ENCODE measurements around the gene NCEH1. TPM values are rescaled to one million over a fixed set of nuclear protein-coding genes. Genes with fewer than 3 reads are reported as not detected.

Gene NCEH1
- total and polyA plus RNA-seq, 2 of the 13 experiments (the other 11 are each of a cell fraction or from before 2014, with no cell fraction given), result 12.9 to 21.4 TPM

GRCh38 chr3:172616031-172616461 is 94.8 kb downstream of the NCEH1 start:
- intact Hi-C loops (cut with micrococcal nuclease; ENCODE audit: unreplicated experiment) (no loop called here), in situ Hi-C loops (cut with HindIII; ENCODE audit: extremely low pct_ligation_motif_present, low pct_unique_long_range_greater_than_20kb) (no loop called here)
- H3K27me3 ChIP-seq (ENCODE audit: control insufficient read depth in 1 of 2, insufficient read depth in 2 of 2, low read length in 2 of 2), result no peaks in the 10 kb centered on the region
- FAIRE-seq (no peak), ATAC-seq (no peak), DNase-seq (ENCODE audit: low spot score) (no peak)
- no peaks in the 10 kb centered on the region for H3K9me3 ChIP-seq (ENCODE audit: low read length)
- H3K4me2 ChIP-seq (ENCODE audit: low read depth, low read length), result no peak overlapping the region
- no peak overlapping the region for H3K27ac ChIP-seq (ENCODE audit: extremely low read length, insufficient read depth, low read length)
- no peaks in the 10 kb centered on the region for H4K20me1 ChIP-seq (ENCODE audit: insufficient read depth, low read length)
- no peaks in the 10 kb centered on the region for H3K36me3 ChIP-seq (replicated peaks in 1 of 2; ENCODE audit: control insufficient read depth in 1 of 2, insufficient read depth in 2 of 2, low read length in 2 of 2)
- H3K9ac ChIP-seq (ENCODE audit: insufficient read depth, low read depth, low read length), result no peak overlapping the region
- no peak overlapping the region for H3K4me3 ChIP-seq (replicated peaks in 1 of 3; ENCODE audit: insufficient read depth in 1 of 3, low read depth in 2 of 3, low read length in 3 of 3)
- H3K79me2 ChIP-seq (ENCODE audit: insufficient read depth, low read length), result no peaks in the 10 kb centered on the region
- H2AFZ ChIP-seq (ENCODE audit: low read length), result no peak overlapping the region
- H3K4me1 ChIP-seq (ENCODE audit: insufficient read depth, low read length), result peaks cover 48% of the 10 kb centered on the region
- POLR2A ChIA-PET, result no interaction called here
- TF ChIP-seq HOXA7 (CRISPR knock-in tag; IDR thresholded peaks at IDR 0.05), result no peak
- TF ChIP-seq ZUFSP (CRISPR knock-in tag; IDR thresholded peaks at IDR 0.05; ENCODE audit: borderline replicate concordance), result no peak
- TF ChIP-seq ZSCAN31 (CRISPR knock-in tag; IDR thresholded peaks at IDR 0.05; ENCODE audit: low read depth), result no peak
- TF ChIP-seq ZKSCAN8 (CRISPR knock-in tag; IDR thresholded peaks at IDR 0.05; ENCODE audit: borderline replicate concordance), result no peak
- no peak for TF ChIP-seq ZNF329 (CRISPR knock-in tag; IDR thresholded peaks at IDR 0.05; ENCODE audit: low read depth)
- TF ChIP-seq ARNT2 (CRISPR knock-in tag; IDR thresholded peaks at IDR 0.05; ENCODE audit: low read depth), result no peak
- no peak for TF ChIP-seq ZNF562 (CRISPR knock-in tag; IDR thresholded peaks at IDR 0.05; ENCODE audit: borderline replicate concordance)
- no peak for TF ChIP-seq YY1 (IDR thresholded peaks at IDR 0.05; ENCODE audit: insufficient read depth, insufficient replicate concordance, low read depth, low read length)
- no peak for TF ChIP-seq SP1 (IDR thresholded peaks at IDR 0.05)
- TF ChIP-seq SP1 (CRISPR knock-in tag; IDR thresholded peaks at IDR 0.05), result no peak
- no peak for TF ChIP-seq ZNF224 (CRISPR knock-in tag; IDR thresholded peaks at IDR 0.05)
- TF ChIP-seq XRCC5 (optimal IDR thresholded peaks at IDR 0.05; ENCODE audit: low read length), result no peak
- no peak for TF ChIP-seq ZFP62 (CRISPR knock-in tag; IDR thresholded peaks at IDR 0.05)
- TF ChIP-seq HOXA3 (CRISPR knock-in tag; IDR thresholded peaks at IDR 0.05), result no peak
- TF ChIP-seq FOXP1 (IDR thresholded peaks at IDR 0.05), result no peak
- no peak for TF ChIP-seq FOXP1 (CRISPR knock-in tag; IDR thresholded peaks at IDR 0.05)
- TF ChIP-seq ZKSCAN1 (IDR thresholded peaks at IDR 0.05; ENCODE audit: low read length), result no peak
- TF ChIP-seq NKX3-1 (CRISPR knock-in tag; IDR thresholded peaks at IDR 0.05), result no peak
- TF ChIP-seq NFIC (IDR thresholded peaks at IDR 0.05; ENCODE audit: low read length), result no peak
- no peak for TF ChIP-seq ARHGAP35 (CRISPR knock-in tag; IDR thresholded peaks at IDR 0.05; ENCODE audit: borderline replicate concordance)
- TF ChIP-seq TOPORS (CRISPR knock-in tag; IDR thresholded peaks at IDR 0.05), result no peak
- CTCF ChIA-PET (ENCODE audit: low intra/inter-chr PET ratio, low total read pairs), result no interaction called here
- no TSS peak for BruUV-seq (replicated peaks)
- 82% methylated on average over 1 of the region's 1 CpG for WGBS (ENCODE audit: low lambda C conversion rate)
